NCI-H1436 treated with DMSO at 0.1 percent for 48 hours (cell line): ENCODE measurements around the gene PCBP3.
"Not testable (repeated sequence)": the region's sequence is repeated elsewhere in the genome, so short reads cannot be mapped to it uniquely, and the experiment has no call there.

Experiments
- DNase-seq: peaks from one replicate; lab custom pipeline; 2025; lab: John Stamatoyannopoulos, UW

The PCBP3 gene

DNA sequence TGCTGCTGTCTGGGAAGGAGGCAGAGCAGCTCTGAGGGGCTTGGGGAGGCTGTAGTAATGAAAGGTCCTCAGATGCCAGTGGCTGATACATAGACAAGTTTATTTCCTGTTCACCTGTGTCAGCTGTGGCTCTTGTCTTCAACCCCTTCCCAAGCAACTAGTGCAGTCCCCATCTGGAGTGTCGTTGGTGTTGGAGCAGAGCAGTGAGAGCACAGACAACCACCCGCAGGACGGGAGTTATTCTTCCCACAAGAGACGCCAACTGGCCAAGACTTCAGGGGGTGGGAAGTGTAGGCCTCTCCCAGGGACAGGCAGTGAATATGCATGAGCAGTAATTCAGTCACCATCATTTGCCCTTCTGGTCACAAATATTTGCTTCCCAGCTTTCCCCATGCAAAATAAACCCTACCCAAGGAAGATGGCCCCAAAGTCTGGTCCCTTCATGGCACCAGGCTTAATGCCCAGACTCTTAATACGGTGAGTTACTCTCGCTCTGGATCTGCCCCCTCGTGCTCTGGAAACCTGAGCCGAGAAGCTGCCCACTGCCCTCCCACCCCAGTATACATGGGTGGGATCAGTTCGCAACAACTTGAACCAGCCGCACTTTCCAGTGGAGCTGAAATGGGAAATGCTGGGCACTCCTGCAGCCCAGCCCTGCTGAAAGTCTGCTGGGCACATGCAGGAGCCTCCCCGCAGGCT is 184.5 kb downstream of the PCBP3 start:
- no peak for DNase-seq

DNA sequence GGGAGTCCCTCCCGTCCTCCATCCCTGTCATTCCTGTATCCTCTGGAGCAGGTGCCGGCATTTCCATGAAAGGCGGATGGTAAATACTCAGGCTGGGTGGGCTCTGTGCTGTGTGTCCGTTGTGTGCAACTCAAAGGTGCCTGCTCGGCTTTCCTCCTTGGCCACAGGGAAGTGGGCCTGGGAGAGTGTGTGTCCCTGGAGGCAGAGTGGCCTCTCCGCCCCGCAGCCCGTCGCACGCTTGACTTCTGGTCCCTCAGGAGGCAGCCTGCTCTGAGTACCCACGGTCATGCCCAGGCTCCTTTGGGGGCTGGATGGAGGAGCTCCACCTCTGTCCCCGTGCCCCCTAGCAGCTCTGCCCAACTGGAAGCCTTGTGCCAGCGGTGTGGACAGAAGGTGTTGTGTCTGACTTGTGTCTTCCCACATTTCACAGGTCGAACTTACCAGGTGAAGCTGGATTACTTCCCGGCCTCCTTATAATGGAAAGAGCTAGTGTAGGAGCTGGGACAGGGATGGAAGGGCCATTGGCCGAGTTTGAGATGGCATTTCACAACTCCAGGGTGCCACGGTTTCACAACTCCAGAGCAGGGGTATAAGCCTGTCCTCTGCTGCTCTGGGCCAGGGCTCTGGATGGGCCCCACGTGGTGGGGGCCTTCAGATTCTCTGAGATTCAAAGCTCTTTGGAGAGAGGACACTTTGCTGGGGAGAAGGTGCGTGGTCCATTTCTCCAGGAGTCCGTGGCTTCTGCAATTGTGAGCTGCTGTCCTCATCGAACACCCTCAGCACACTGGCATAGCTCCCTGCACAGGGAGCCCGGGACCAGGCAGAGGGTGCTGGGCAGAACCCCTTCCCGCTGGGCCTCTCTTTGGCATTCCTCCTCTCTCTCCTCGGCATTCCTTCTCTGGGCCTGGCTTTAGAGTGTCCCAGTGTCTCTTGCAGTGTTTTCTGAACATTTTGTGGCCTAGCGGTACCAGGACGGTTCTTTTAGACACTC is 185.3 kb downstream of the PCBP3 start:
- no peak for DNase-seq

GRCh38 chr21:45829668-45830067 is 186.1 kb downstream of the PCBP3 start:
- no peak for DNase-seq

DNA sequence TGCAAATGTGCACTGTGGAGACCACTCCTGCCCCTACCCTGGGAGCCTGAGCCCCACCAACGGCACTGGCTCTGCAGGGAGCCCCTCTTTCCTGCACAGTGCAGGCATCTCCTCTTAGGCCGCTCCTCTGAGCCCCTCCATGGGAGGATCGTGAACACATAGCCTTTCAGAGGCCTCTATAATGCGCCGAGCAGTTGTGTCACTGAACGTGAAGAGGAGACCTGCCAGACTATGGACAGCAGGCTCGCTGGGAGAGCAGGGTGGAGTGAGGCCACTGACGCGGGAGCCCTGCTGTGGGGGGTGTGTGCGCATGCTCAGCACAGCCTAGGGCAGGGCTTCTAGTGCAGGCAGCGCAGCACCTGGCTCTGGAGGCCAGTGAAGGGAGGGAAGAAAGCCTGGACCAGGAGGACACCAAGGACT is 186.7 kb downstream of the PCBP3 start:
- no peak for DNase-seq

GRCh38 chr21:45830720-45831366 is 187.3 kb downstream of the PCBP3 start:
- DNase-seq: no peak

DNA sequence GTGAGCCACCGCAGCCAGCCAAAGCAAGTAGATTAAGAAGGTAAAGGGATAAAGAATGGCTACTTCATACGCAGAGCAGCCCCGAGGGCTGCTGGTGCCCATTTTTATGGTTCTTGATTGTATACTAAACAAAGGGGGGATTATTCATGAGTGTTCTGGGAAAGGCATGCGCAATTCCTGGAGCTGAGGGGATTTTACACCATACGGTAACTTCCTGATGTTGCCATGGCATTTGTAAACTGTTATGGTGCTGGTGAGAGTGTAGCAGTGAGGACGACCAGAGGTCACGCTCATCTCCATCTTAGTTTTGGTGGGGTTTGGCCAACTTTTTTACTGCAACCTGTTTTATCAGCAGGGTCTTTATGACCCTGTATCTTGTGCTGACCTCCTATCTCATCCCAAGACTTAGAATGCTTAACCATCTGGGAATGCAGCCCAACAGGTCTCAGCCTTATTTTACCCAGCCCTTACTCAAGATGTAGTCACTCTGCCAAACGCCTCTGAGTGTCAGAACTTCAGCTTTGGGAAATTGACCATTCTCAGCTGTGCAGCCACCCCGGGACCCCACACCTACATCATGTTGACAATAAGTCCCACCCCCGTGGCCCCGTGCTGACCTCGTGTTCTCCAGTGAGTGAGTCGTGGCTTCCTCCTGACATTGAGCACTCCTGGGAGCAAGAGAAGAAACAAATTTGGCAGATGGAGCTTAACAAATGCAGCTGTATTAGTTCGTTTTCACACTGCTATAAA is 188.6 kb downstream of the PCBP3 start:
- no peak for DNase-seq

GRCh38 chr21:45832741-45833235 is 189.3 kb downstream of the PCBP3 start:
- DNase-seq: not testable (repeated sequence)

- no peak for DNase-seq
These were observed 189.9 kb downstream of the PCBP3 start for GRCh38 chr21:45833414-45833813.

- DNase-seq: no peak
These were observed 190.6 kb downstream of the PCBP3 start for GRCh38 chr21:45834026-45834715.

- no peak for DNase-seq
These were observed 191.3 kb downstream of the PCBP3 start for GRCh38 chr21:45834821-45835293.

DNA sequence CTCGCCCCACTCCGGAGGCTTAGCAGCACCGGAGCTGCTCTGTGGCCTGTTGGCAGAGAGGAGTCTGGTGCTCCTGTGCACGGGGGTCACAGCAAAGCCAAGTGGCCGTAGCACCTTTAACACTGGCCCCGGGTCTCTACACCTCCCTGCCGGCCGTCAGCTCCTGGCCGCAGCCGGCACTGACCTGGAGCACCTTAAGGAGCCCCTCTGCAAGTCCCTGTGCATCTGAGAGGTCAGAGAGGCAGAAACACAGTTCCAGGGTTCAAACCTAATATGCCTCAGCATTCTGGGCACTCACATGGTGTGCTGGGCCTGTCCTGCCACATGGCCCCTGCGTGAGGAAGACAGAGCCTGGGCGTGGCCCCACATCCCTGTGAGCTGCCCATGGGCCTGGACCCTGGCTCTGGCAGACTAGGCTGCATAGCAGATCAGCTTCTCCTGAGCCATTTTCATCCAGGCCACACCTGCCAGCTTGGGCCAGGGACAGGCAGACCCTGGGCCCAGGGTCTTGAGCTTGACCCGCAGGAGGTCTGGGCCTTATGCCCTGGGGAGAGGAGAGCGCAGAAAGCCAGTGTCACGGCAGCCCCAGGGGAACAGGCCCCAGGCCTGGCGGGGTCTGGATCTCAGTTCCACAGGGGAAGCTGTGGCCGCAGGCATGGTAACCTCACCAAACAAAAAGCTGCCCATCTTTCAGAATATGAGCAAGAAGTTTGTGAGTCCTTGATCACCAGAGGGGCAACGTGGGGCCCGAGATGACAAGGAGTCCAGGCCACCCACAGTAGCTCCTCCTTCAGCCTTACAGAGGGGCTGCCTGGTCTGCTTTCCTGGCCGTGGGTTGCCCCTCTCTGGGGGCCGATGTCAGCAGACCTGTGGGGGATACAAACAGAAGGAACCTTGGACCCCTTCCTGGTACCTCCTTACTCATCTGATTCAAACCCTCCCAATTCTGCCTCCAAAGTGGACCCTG is 192.1 kb downstream of the PCBP3 start:
- no peak for DNase-seq

- no peak for DNase-seq
These were observed 192.7 kb downstream of the PCBP3 start for GRCh38 chr21:45836268-45836655.

DNA sequence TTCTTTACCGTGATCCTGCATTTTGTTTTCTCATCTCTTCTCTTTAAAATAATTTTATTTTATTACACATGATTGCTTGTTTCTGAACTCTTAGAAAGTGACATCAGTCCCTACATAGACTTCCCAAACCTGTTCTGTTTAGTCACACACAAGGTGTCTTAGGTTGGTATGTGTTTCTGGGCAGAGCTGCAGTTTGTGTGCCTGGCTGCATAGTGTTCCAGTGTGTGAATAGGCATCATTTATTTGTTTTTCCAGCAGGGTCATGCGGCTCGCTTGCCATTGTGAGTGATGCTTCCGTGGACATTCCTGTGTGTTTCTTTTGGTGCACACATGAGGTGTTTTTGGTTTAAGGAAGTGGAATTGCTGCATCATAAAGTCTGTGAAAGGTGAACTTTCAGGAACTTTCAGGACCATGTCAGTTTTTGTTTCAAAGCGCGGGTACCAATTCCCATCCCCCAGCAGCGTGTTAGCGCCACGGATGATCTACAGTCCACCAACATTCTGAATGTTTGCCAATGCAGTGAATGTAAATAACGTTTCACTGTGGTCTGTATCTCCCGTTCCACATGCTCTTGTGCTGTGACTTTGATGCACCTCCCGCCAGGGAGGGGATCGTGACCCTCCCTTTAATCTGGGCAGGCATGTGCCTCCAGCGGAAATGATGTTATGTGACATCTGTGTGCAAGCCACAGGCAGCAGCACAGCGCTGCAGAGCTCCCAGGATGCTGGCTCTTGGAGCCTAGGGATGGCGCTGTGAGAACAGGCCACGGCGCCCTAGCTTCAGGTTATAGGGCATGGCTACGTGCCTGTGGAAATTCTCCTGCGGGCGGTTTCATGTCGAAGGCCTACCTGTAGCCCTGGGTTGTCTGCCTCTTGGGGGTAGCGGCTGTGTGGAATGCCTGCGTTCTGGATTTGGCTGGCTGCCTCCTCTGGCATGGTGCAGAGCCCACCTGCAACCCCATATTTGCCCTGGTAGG is 193.5 kb downstream of the PCBP3 start:
- DNase-seq: no peak

- no peak for DNase-seq
These were observed 194.4 kb downstream of the PCBP3 start for GRCh38 chr21:45837936-45838335.

DNA sequence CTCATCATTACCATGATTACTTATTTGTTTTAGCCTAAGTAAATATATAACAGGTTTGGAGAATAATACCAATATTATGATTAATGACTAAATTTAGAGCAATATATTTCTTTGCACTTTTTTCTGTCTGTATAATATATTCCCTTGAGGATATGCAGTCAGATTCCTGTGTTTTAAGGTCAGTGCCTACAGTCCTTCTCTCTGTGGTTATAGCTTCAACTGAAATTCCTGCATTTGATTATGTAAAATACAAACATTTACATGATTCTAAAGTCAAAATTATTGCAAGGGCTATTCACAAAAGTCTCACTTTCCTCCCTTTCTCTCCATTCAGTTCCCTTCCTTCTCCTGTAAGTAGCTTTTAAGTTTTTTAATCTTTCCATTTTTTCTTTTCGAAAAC is 195.1 kb downstream of the PCBP3 start:
- DNase-seq: no peak

DNA sequence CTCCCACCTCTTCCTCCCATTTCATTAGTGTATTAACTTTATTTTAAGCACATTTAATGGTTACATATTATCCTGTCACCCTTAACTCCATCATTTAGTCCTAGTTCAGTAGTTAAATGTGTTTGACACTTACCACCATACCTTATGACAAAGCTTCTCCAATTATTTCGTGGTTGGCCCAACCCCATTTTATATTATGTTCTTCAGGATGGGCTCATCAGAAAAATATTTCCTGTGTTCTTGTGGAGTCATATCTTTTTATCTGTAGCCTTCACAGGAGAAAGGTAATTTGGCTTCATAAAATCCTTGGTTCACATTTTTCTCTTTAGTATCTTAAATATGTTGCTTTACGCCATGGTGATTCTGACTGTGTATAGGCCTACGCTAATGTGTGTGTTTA is 195.7 kb downstream of the PCBP3 start:
- no peak for DNase-seq

DNA sequence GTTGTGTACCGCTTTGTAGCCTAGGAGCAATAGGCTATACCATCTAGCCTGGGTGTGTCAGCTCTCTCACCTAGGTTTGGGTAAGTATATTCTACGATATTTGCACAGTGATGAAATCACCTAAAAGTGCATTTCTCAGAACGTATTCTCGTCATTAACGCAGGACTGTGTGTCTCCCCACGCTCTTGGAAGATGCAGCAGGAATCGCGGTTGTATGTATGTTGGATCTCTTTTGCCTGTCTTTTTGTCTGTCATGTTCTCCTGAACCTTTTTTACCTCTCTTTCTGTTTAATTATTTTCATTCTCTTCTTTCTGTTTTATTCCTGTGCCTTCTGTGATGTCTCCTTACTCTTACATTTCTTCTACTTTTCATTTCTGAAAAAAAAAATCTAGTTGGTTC is 197.5 kb downstream of the PCBP3 start:
- no peak for DNase-seq

DNA sequence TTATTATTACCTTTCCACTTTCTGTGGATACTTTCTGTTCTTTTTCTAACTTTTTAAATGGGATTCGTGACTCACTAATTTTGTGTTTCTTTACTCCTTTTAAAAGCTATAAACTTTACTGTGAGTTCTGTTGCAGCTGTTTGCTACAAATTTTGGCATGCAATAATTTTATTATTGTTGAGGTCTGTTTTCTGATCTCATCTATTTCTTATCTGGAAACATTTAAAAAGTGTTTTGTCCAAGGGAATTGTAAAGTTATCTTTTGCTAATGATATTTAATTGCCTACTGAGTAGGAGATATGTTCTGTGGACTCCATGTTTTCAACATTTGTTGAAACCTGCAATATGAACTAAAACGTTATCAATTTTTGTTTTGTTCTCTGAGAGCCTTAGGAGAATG is 199.9 kb downstream of the PCBP3 start:
- DNase-seq: no peak

GRCh38 chr21:45844181-45844580 is 200.7 kb downstream of the PCBP3 start:
- no peak for DNase-seq
